Activated T-cell treated with anti-CD3 and anti-CD28 coated beads, Interleukin-2, amount 50 U/mL, for 24 hours (primary cell): Measurements from ENCODE around the gene VAT1L.

Source experiments
- DNase-seq: peaks from one replicate; pipeline ENCODE4 v3.0.0-alpha.2; 2020
- H3K27ac Mint-ChIP-seq: 2 replicates; pipeline ENCODE4 v1.8.0; 2020; ENCODE audit warnings: mild to moderate bottlenecking, mixed read lengths
- H3K27me3 Mint-ChIP-seq: 2 replicates; pipeline ENCODE4 v1.8.0; 2020; ENCODE audit warnings: mixed read lengths
- H3K36me3 Mint-ChIP-seq: 2 replicates; pipeline ENCODE4 v1.8.0; 2020; ENCODE audit warnings: low read depth, mixed read lengths
- H3K4me1 Mint-ChIP-seq: 2 replicates; pipeline ENCODE4 v1.8.0; 2020; ENCODE audit warnings: low read depth, mixed read lengths
- H3K4me3 Mint-ChIP-seq: 2 replicates; pipeline ENCODE4 v1.8.0; 2020; ENCODE audit warnings: mild to moderate bottlenecking, moderate library complexity, mixed read lengths
- H3K9me3 Mint-ChIP-seq: 2 replicates; pipeline ENCODE4 v1.8.0; 2020; ENCODE audit warnings: mixed read lengths

The VAT1L gene

GRCh38 chr16:77763994-77764393 is 24.4 kb upstream of the VAT1L start:
- Mint-ChIP-seq H3K9me3 (no peaks in the 10 kb centered on the region), H3K27me3 (peaks cover 12% of the 10 kb centered on the region), H3K4me3 (no peak overlapping the region), H3K27ac (no peak overlapping the region), H3K36me3 (no peaks in the 10 kb centered on the region), H3K4me1 (no peaks in the 10 kb centered on the region)
- DNase-seq: no peak

DNA sequence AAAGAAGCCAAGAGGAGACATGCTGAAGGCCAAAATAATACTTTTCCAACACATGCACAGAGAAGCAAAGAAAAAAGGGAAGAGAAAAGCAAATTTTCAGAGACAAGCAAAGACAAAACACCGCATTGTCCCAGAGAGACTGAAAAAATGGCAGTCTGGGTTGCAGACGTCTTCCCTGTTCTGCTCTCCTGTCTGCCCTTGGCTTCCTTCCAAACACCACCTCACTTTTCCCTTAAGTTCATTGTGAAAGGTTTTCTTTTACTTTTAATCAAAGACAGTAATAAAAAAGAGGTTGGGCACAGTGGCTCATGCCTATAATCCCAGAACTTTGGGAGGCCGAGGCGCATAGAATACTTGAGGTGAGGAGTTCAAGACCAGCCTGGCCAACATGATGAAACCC is 21.2 kb upstream of the VAT1L start:
- H3K4me3 Mint-ChIP-seq: no peak overlapping the region
- no peak overlapping the region for H3K27ac Mint-ChIP-seq
- no peak for DNase-seq
- H3K4me1 Mint-ChIP-seq: no peaks in the 10 kb centered on the region
- no peaks in the 10 kb centered on the region for H3K36me3 Mint-ChIP-seq
- H3K27me3 Mint-ChIP-seq: peaks cover 12% of the 10 kb centered on the region
- H3K9me3 Mint-ChIP-seq: no peaks in the 10 kb centered on the region

DNA sequence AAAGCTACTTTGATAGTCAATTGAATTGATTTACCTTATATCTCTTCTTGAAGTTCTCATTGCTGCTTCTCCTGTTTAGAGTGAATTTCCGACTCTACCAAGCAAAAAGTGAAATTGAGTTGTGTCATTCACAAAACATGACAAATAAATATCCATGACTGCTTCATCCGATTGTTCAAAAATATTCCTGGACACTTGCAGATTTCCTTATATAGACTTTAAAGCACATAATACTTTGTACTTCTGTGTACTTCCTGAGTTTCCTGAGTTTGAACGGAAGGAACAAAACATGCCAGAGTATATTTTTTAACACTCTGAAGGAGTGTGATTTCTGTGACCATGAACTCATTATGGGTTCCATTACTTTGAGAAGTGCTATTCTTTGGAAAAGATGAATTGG is 20.5 kb upstream of the VAT1L start:
- peaks cover 10% of the 10 kb centered on the region for H3K27me3 Mint-ChIP-seq
- H3K27ac Mint-ChIP-seq: no peak overlapping the region
- no peaks in the 10 kb centered on the region for H3K4me1 Mint-ChIP-seq
- DNase-seq: no peak
- H3K4me3 Mint-ChIP-seq: no peak overlapping the region
- H3K9me3 Mint-ChIP-seq: no peaks in the 10 kb centered on the region
- H3K36me3 Mint-ChIP-seq: no peaks in the 10 kb centered on the region

DNA sequence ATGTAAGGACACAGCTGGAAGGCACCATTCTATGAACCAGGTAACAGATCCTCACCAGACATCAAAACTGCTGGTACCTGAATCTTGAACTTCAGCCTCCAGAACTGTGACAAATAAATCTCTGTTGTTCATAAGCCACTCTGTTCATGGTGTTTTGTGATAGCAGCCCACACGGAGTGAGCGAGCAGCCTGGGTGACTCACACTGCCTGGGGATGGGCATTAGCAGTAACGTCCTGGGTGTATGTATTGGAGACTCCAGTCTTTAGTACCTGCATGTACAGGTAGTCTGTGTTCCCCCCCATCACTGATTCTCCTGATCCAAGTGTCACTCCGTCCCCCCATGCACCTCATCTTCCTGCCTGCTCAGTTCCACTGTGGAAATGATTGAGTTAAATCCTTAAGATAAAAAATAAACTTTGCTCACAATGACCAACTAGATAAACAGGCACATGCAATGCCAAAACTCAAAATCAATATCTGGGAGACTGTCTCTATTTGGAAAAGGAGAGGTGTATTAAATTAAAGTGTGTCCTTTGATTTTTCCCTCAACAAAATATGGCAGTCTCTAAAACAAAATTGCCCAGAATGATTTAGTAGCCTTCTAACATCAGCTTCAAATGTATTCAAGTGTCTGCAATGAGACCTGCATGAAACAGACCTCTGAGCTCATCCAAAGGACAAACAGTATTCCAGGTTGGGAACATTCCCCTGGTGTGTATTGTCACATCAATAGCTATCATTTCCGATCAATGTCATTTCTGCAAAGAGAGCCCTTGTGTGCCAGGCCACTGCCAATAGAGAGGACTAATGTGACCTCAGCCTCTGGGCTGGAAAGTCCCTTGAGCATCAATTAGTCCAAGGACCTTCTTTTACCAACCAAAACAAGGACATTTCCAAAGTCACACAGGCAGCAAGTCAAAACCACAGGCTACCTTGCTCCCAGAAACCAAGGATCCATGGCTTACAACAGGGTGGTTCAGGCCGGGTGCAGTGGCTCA is 12.2 kb upstream of the VAT1L start:
- Mint-ChIP-seq H3K9me3 (no peaks in the 10 kb centered on the region), H3K36me3 (no peaks in the 10 kb centered on the region), H3K27ac (no peak overlapping the region), H3K27me3 (peaks cover 28% of the 10 kb centered on the region), H3K4me1 (no peaks in the 10 kb centered on the region), H3K4me3 (no peak overlapping the region)
- no peak for DNase-seq

DNA sequence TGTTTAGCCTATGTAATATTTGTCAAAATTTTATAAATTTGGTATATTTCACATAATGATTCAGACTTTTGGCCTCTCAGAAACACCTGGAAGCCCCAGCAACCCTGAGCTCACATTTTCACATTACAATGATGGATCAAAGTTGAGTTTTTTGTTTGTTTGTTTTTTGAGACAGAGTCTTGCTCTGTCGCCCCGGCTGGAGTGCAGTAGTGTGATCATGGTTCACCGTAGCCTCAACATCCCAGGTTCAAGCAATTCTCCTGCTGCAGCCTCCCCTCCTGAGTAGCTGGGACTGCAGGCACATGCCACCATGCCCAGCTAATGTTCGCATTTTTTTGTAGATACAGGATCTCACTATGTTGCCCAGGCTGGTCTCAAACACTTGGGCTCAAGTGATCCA is 10.6 kb upstream of the VAT1L start:
- Mint-ChIP-seq H3K36me3 (no peaks in the 10 kb centered on the region), H3K9me3 (no peaks in the 10 kb centered on the region), H3K4me1 (no peaks in the 10 kb centered on the region), H3K27ac (no peak overlapping the region), H3K27me3 (peaks cover 28% of the 10 kb centered on the region), H3K4me3 (no peak overlapping the region)
- DNase-seq: no peak

DNA sequence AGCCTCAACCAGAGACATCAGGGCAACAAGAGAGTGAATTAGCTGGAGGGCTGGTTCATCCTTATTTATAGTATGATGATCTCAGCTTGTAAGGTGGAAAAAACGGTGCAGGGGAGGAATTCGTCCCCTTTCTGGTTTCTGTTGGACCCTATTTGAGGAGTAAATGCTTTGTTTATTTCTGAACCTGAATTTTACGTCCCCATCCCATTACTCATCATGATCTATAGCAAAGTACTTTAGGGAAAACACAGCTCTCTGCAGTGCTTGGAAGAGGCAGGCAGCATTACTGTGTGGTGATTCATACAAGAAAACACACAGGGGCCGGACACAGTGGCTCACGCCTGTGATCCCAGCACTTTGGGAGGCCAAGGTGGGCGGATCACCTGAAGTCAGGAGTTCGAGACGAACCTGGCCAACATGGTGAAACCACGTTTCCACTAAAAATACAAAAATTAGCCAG is 8.0 kb upstream of the VAT1L start:
- no peak overlapping the region for H3K4me3 Mint-ChIP-seq
- DNase-seq: no peak
- no peak overlapping the region for H3K27ac Mint-ChIP-seq
- no peaks in the 10 kb centered on the region for H3K36me3 Mint-ChIP-seq
- H3K27me3 Mint-ChIP-seq: peaks cover 14% of the 10 kb centered on the region
- no peaks in the 10 kb centered on the region for H3K4me1 Mint-ChIP-seq
- no peaks in the 10 kb centered on the region for H3K9me3 Mint-ChIP-seq

GRCh38 chr16:77781091-77781490 is 7.3 kb upstream of the VAT1L start:
- Mint-ChIP-seq H3K27ac (no peak overlapping the region), H3K27me3 (peaks cover 21% of the 10 kb centered on the region), H3K4me3 (no peak overlapping the region), H3K9me3 (no peaks in the 10 kb centered on the region), H3K4me1 (no peaks in the 10 kb centered on the region), H3K36me3 (no peaks in the 10 kb centered on the region)
- DNase-seq: no peak

GRCh38 chr16:77782694-77783093 is 5.7 kb upstream of the VAT1L start:
- Mint-ChIP-seq H3K4me3 (no peak overlapping the region), H3K27me3 (peaks cover 37% of the 10 kb centered on the region), H3K9me3 (no peaks in the 10 kb centered on the region), H3K27ac (no peak overlapping the region), H3K36me3 (no peaks in the 10 kb centered on the region), H3K4me1 (no peaks in the 10 kb centered on the region)
- no peak for DNase-seq

DNA sequence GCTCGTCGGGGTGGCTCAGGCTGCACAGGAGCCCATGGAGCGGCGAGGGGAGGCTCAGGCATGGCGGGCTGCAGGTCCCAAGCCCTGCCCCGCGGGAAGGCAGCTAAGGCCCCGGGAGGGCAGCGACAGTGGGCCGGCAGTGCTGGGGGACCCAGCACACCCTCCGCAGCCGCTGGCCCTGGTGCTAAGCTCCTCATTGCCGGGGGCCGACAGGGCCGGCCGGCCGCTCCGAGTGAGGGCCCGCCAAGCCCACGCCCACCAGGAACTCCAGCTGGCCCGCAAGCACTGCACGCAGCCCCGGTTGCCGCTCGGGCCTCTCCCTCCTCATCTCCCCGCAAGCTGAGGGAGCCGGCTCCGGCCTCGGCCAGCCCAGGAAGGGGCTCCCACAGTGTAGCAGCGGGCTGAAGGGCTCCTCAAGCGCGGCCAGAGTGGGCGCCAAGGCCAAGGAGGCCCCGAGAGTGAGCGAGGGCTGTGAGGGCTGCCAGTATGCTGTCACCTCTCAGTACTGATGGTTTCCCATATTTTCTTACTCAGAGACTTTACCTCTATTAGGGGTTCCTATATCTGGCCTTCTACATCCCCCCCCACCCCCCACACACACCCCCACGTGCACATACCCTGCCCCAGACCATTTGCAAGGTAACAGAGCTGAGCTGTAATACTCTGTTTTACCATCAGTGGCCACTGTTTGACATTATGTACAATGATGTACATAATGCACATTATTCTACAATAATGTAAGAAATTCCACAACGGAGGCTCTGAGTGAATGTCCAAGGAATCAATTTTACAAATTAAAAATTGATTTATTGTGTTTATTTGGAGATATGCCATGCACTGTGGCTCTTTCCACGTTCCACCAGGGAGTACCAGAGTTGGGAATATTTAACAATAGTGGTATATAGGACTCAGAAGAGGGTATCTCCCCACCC is 3.7 kb upstream of the VAT1L start:
- Mint-ChIP-seq H3K27me3 (peaks cover 48% of the 10 kb centered on the region), H3K4me3 (no peak overlapping the region), H3K4me1 (peaks cover 8% of the 10 kb centered on the region), H3K27ac (no peak overlapping the region), H3K9me3 (no peaks in the 10 kb centered on the region), H3K36me3 (no peaks in the 10 kb centered on the region)
- DNase-seq: no peak

DNA sequence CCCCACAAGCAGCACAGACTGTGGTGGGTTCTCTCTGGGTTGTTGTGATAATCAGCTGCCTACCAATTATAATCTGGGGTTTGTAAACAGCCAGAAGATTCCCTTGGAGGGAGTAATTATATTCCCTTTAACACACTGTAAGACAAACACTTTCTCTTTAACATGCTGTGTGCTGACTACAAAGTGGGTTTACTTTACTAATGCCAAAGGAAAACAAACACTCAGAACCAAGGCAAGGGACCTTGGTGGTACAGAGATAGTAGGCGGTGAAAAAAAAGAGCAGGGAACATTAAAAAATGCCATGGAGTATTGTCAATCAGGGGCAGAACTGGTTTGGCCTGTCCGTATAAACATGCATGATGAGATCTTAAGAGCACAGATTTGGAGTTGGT is 3.0 kb upstream of the VAT1L start:
- peaks cover 8% of the 10 kb centered on the region for H3K4me1 Mint-ChIP-seq
- no peaks in the 10 kb centered on the region for H3K36me3 Mint-ChIP-seq
- no peaks in the 10 kb centered on the region for H3K9me3 Mint-ChIP-seq
- H3K4me3 Mint-ChIP-seq: no peak overlapping the region
- H3K27ac Mint-ChIP-seq: no peak overlapping the region
- peaks cover 54% of the 10 kb centered on the region for H3K27me3 Mint-ChIP-seq
- DNase-seq: no peak

DNA sequence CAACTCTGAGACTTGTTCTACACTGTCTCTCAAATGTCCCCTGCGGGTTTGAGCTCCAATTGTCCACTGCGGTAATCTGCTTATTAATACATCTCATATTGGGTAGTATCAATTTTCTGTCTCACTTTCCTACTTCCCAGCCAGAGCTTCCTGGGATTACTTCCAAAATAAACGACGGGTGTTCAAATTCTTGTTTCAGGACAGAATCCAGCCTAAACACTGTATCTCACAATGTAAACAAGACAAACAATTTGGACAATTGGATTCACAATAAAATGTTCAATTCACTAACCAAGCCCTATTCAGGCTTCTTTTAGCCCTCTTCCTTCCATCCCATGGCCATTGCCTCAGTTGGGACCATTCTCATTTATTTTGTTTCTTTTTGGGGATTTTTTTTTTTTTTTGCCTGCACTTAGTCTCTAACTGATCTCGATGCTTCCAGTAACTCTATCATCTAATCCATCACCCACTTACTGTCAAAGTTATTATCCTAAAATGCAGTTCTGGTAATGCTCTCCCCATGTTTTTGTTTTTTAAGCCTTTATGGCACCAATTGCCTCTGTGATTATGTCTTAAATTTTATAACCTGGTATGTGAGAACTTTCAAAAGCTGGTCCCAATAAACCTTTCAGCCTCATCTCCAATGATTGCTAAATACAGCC is 2.0 kb upstream of the VAT1L start:
- H3K27me3 Mint-ChIP-seq: peaks cover 64% of the 10 kb centered on the region
- no peak overlapping the region for H3K4me3 Mint-ChIP-seq
- no peaks in the 10 kb centered on the region for H3K36me3 Mint-ChIP-seq
- no peaks in the 10 kb centered on the region for H3K9me3 Mint-ChIP-seq
- H3K4me1 Mint-ChIP-seq: peaks cover 8% of the 10 kb centered on the region
- no peak overlapping the region for H3K27ac Mint-ChIP-seq
- DNase-seq: no peak

DNA sequence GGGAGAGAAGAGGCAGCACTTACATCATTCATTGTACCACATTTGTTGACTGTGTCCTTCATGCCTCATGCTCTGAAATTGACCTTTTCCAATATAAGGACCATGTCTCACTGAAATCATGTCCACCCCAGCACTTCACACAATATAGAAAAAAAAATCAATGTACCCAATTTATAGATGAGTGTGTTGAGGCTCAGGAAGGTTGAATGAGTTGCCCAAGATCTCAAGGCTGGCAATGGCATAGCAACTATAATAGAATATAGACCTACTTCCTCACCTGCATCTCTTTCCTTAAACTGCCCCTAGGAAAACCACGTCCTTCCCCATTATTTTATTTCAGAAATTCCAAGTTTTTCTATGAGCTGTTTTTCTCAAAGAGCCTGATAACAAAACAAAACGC is 912 bp upstream of the VAT1L start:
- H3K27me3 Mint-ChIP-seq: peaks cover 75% of the 10 kb centered on the region
- no peaks in the 10 kb centered on the region for H3K36me3 Mint-ChIP-seq
- DNase-seq: no peak
- H3K4me1 Mint-ChIP-seq: peaks cover 8% of the 10 kb centered on the region
- H3K27ac Mint-ChIP-seq: no peak overlapping the region
- H3K9me3 Mint-ChIP-seq: no peaks in the 10 kb centered on the region
- H3K4me3 Mint-ChIP-seq: no peak overlapping the region

GRCh38 chr16:77789085-77790008 is 983 bp downstream of the VAT1L start:
- Mint-ChIP-seq H3K4me3 (no peak overlapping the region), H3K36me3 (no peaks in the 10 kb centered on the region), H3K4me1 (peaks cover 8% of the 10 kb centered on the region), H3K27ac (no peak overlapping the region), H3K9me3 (no peaks in the 10 kb centered on the region), H3K27me3 (peaks cover 74% of the 10 kb centered on the region)
- DNase-seq: no peak
